Uterus (tissue), 4 donors: Measurements from ENCODE around the gene TMEM63B. TPM values are rescaled to one million over a fixed set of nuclear protein-coding genes. Genes with fewer than 3 reads are reported as not detected.
A peak's percentile ranks its signal among the peaks of the same experiment; 100 is the strongest.

Experiments used
- DNase-seq, 2 donors: peaks; one replicate each; pipeline ENCODE4 v3.0.0-alpha.2; 2019 to 2020
- H3K27ac ChIP-seq, 2 donors: fragments of 200-600 bp; sonication (generic); 1 replicate in 1 of 2; 2 replicates in 1 of 2; pipeline ENCODE4 v1.5.1; 2016 to 2018
- H3K27me3 ChIP-seq, 2 donors: fragments of 200-600 bp; sonication (generic); one replicate each; pipeline ENCODE4 v1.5.1; 2018 to 2019; ENCODE audit warnings: control low read depth in 1 of 2
- H3K36me3 ChIP-seq, 2 donors: fragments of 200-600 bp; sonication (generic); one replicate each; pipeline ENCODE4 v1.5.1; 2019; ENCODE audit warnings: control low read depth in 1 of 2
- H3K4me1 ChIP-seq, 2 donors: fragments of 200-600 bp; sonication (generic); one replicate each; pipeline ENCODE4 v1.5.1; 2018 to 2019; ENCODE audit warnings: control low read depth in 1 of 2
- H3K4me3 ChIP-seq, 2 donors: fragments of 200-600 bp; sonication (generic); 1 replicate in 1 of 2; 2 replicates in 1 of 2; pipeline ENCODE4 v1.5.1; 2018 to 2019; ENCODE audit warnings: mild to moderate bottlenecking in 1 of 2
- H3K9me3 ChIP-seq, 2 donors: fragments of 200-600 bp; sonication (generic); one replicate each; pipeline ENCODE4 v1.5.1; 2019; ENCODE audit warnings: control low read depth in 1 of 2
- POLR2A ChIP-seq, 2 donors: fragments of 450-650 bp; IDR thresholded peaks; one replicate each; pipeline ENCODE4 v1.6.1; 2016; ENCODE audit warnings: antibody characterized with exemption in 2 of 2, mild to moderate bottlenecking in 1 of 2, moderate library complexity in 1 of 2
- intact Hi-C: fragments of 100-400 bp; cut with DNase I; formaldehyde crosslinking; loops from one replicate; pipeline ENCODE4 v1.15.1; 2023; ENCODE audit warnings: low total_unique reads
- total RNA-seq, 4 donors: library from RNA; depleted of rRNA in 3 of 4; stranded (reverse); fragments of >200 nt in 3 of 4; gene quantifications; one replicate each; pipeline versions ENCODE4 v1.1.0 to v1.2.4, GENCODE V29; 2014 to 2023
- TF ChIP-seq, protein P1 (sequence below), 4 experiments: fragments of 200-600 bp in 2 of 4; fragments of 450-650 bp in 2 of 4; sonication (generic) in 2 of 4; IDR thresholded peaks; one replicate each; pipeline ENCODE4 v1.5.1; 2016 to 2019; ENCODE audit warnings: antibody characterized with exemption in 4 of 4, mild to moderate bottlenecking in 2 of 4, moderate library complexity in 1 of 4
- donor health status: DM: yes; HTN: yes; CAD: no.

Gene TMEM63B
- total RNA-seq, 4 donors from 2014 or later = 0.77 to 24.9 (median 15.4) TPM

GRCh38 chr6:44133003-44133931 is 5.9 kb downstream of the TMEM63B start:
- intact Hi-C loops = no loop called here
- TF ChIP-seq, protein P1, sequence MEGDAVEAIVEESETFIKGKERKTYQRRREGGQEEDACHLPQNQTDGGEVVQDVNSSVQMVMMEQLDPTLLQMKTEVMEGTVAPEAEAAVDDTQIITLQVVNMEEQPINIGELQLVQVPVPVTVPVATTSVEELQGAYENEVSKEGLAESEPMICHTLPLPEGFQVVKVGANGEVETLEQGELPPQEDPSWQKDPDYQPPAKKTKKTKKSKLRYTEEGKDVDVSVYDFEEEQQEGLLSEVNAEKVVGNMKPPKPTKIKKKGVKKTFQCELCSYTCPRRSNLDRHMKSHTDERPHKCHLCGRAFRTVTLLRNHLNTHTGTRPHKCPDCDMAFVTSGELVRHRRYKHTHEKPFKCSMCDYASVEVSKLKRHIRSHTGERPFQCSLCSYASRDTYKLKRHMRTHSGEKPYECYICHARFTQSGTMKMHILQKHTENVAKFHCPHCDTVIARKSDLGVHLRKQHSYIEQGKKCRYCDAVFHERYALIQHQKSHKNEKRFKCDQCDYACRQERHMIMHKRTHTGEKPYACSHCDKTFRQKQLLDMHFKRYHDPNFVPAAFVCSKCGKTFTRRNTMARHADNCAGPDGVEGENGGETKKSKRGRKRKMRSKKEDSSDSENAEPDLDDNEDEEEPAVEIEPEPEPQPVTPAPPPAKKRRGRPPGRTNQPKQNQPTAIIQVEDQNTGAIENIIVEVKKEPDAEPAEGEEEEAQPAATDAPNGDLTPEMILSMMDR (IDR thresholded peaks at IDR 0.05) = no peak
- TF ChIP-seq POLR2A (IDR thresholded peaks at IDR 0.05) = no peak
- Histone ChIP-seq H3K36me3 (no peaks in the 10 kb centered on the region), H3K4me3 (no peak overlapping the region), H3K9me3 (no peaks in the 10 kb centered on the region), H3K27me3 (no peaks in the 10 kb centered on the region), H3K4me1 (peaks cover 0 to 10% of the 10 kb centered on the region in 2 donors), H3K27ac (peak overlapping the region; percentile 8 to 55)
- peak in 1 of 2 donors; percentile 38 for DNase-seq

DNA sequence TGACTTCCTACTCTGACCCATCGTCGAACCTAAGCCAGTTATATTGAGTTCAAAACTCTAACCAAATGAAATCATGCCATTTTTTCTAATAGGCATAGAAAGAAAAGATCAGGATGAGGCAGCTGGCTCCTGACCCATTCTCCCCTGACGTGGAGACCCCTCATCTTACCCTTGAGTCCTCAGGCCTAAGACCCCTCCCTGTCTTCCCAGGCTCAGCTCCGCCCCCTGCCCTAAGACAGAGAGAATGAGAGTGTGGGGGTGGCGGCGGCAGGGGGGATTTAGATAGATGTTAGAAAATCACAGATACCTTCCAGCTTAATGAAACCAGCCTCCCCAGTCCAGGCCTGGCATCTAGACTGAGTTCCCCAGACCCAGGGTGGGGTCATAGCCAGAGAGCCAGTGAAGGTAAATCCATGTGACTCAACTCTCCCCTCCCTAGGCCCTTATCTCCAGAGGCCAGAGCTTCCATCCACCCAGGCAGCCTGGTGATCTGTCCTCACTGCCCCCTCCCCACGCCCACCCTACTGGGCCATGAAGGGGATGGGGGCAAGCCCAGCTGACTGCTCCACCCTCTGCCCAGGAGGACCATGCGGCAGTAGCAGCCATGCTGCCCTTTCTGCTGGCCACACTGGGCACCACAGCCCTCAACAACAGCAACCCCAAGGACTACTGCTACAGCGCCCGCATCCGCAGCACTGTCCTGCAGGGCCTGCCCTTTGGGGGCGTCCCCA is 6.8 kb downstream of the TMEM63B start:
- H3K9me3 ChIP-seq = no peaks in the 10 kb centered on the region
- H3K4me3 ChIP-seq = no peak overlapping the region
- peaks cover 0 to 4% of the 10 kb centered on the region in 2 donors for H3K4me1 ChIP-seq
- no peaks in the 10 kb centered on the region for H3K27me3 ChIP-seq
- DNase-seq = no peak
- H3K36me3 ChIP-seq = no peaks in the 10 kb centered on the region
- TF ChIP-seq, protein P1 (IDR thresholded peaks at IDR 0.05) = no peak
- TF ChIP-seq POLR2A (IDR thresholded peaks at IDR 0.05) = no peak
- intact Hi-C loops = no loop called here
- H3K27ac ChIP-seq = no peak overlapping the region

DNA sequence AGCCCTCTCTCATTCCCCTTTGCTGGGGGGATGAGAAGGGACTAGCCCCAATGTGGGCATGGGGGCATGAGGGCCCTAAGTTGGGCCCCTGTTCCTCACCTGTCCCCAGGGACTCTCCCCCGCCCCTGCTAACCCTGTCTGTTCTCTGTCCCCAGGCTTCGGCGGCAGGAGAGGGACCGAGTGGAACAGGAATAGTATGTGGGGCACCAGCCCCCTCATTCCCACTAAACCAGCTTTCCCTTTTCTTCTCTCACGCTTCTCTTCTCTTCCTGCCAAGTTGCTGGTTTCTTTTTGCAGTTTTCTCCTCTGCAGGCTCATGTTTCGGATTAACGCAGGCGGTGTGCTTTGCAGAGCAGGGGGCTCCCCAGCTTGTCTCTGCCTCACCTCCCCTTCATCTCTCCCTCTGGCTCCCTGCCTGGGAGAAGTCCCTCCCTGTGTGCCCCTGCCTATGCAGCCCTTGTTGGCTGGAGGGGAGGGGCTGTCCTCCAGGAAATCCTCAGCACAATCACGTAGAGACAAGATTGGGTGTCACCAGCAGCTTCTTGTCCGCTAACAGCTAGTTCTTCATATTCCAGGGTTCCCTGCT is 7.9 kb downstream of the TMEM63B start:
- no peak for TF ChIP-seq POLR2A (IDR thresholded peaks at IDR 0.05)
- TF ChIP-seq, protein P1 (IDR thresholded peaks at IDR 0.05) = no peak
- Histone ChIP-seq H3K27ac (no peak overlapping the region), H3K4me3 (no peak overlapping the region), H3K4me1 (peaks cover 0 to 4% of the 10 kb centered on the region in 2 donors), H3K27me3 (no peaks in the 10 kb centered on the region), H3K36me3 (no peaks in the 10 kb centered on the region), H3K9me3 (no peaks in the 10 kb centered on the region)
- no peak for DNase-seq
- intact Hi-C loops = no loop called here

- intact Hi-C loops = no loop called here
- Histone ChIP-seq H3K27ac (no peak overlapping the region), H3K9me3 (no peaks in the 10 kb centered on the region), H3K27me3 (no peaks in the 10 kb centered on the region), H3K36me3 (no peaks in the 10 kb centered on the region), H3K4me1 (peaks cover 0 to 4% of the 10 kb centered on the region in 2 donors), H3K4me3 (no peak overlapping the region)
- DNase-seq = no peak
- TF ChIP-seq POLR2A (IDR thresholded peaks at IDR 0.05) = no peak
- TF ChIP-seq, protein P1 (IDR thresholded peaks at IDR 0.05) = no peak
Measured at GRCh38 chr6:44135875-44136274, 8.5 kb downstream of the TMEM63B start.
